Right atrium auricular region (tissue), 2 donors: ENCODE results near the gene CAMTA1. TPM values are rescaled to one million over a fixed set of nuclear protein-coding genes. Genes with fewer than 3 reads are reported as not detected.

Experiments used
- DNase-seq: peaks from one replicate; pipeline ENCODE4 v3.0.0-alpha.2; 2019; ENCODE audit warnings: low spot score
- H3K27ac ChIP-seq, 2 donors: fragments of 200-600 bp; sonication (generic); 1 replicate in 1 of 2; 2 replicates in 1 of 2; pipeline ENCODE4 v1.5.1; 2016 to 2019
- H3K27me3 ChIP-seq, 2 donors: fragments of 200-600 bp; sonication (generic); one replicate each; pipeline versions ENCODE4 v1.5.1 to v1.6.0; 2017 to 2019
- H3K36me3 ChIP-seq: fragments of 200-600 bp; sonication (generic); one replicate; pipeline ENCODE4 v1.5.1; 2016
- H3K4me1 ChIP-seq, 2 donors: fragments of 200-600 bp; sonication (generic); one replicate each; pipeline versions ENCODE4 v1.5.1 to v1.6.0; 2017 to 2019
- H3K4me3 ChIP-seq, 2 donors: fragments of 200-600 bp; sonication (generic); 1 replicate in 1 of 2; 2 replicates in 1 of 2; pipeline ENCODE4 v1.5.1; 2017 to 2019; ENCODE audit warnings: mild to moderate bottlenecking in 1 of 2, moderate library complexity in 1 of 2
- H3K9me3 ChIP-seq, 2 donors: fragments of 200-600 bp; sonication (generic); one replicate each; pipeline ENCODE4 v1.5.1; 2019
- CTCF ChIP-seq, 2 donors: fragments of 200-600 bp; sonication (generic); IDR thresholded peaks; one replicate each; pipeline ENCODE4 v1.5.1; 2019; ENCODE audit warnings: antibody characterized with exemption in 2 of 2
- total RNA-seq, 2 donors: library from RNA; depleted of rRNA; stranded (reverse); fragments of >200 nt; gene quantifications; one replicate each; pipeline ENCODE4 v1.1.0, GENCODE V29; 2016

CAMTA1 gene
- total RNA-seq, 2 donors from 2014 or later: 132 to 190 TPM

- DNase-seq: no peak
- Histone ChIP-seq H3K4me1 (peaks cover 0 to 16% of the 10 kb centered on the region in 2 donors), H3K27me3 (no peaks in the 10 kb centered on the region), H3K27ac (peak overlapping the region; percentile 66 to 85), H3K9me3 (no peaks in the 10 kb centered on the region), H3K4me3 (no peak overlapping the region), H3K36me3 (no peaks in the 10 kb centered on the region)
- no peak for TF ChIP-seq CTCF (IDR thresholded peaks at IDR 0.05)
These were observed 562.8 kb downstream of the CAMTA1 start for GRCh38 chr1:7348073-7348472.

- Histone ChIP-seq H3K4me3 (no peak overlapping the region), H3K27ac (no peak overlapping the region), H3K9me3 (no peaks in the 10 kb centered on the region), H3K4me1 (peaks cover 0 to 16% of the 10 kb centered on the region in 2 donors), H3K27me3 (no peaks in the 10 kb centered on the region), H3K36me3 (no peaks in the 10 kb centered on the region)
- DNase-seq: no peak
- TF ChIP-seq CTCF (IDR thresholded peaks at IDR 0.05): no peak
These were observed 563.3 kb downstream of the CAMTA1 start for GRCh38 chr1:7348580-7348979.

GRCh38 chr1:7350804-7351203 lies 565.5 kb downstream of the CAMTA1 start:
- no peak for TF ChIP-seq CTCF (IDR thresholded peaks at IDR 0.05)
- no peaks in the 10 kb centered on the region for H3K36me3 ChIP-seq
- H3K27me3 ChIP-seq: no peaks in the 10 kb centered on the region
- peaks cover 0 to 10% of the 10 kb centered on the region in 2 donors for H3K4me1 ChIP-seq
- no peaks in the 10 kb centered on the region for H3K9me3 ChIP-seq
- H3K27ac ChIP-seq: no peak overlapping the region
- no peak overlapping the region for H3K4me3 ChIP-seq
- no peak for DNase-seq

- no peak for DNase-seq
- H3K27me3 ChIP-seq: no peaks in the 10 kb centered on the region
- H3K4me3 ChIP-seq: no peak overlapping the region
- H3K36me3 ChIP-seq: no peaks in the 10 kb centered on the region
- H3K27ac ChIP-seq: no peak overlapping the region
- H3K9me3 ChIP-seq: no peaks in the 10 kb centered on the region
- no peak for TF ChIP-seq CTCF (IDR thresholded peaks at IDR 0.05)
- peaks cover 0 to 2% of the 10 kb centered on the region in 2 donors for H3K4me1 ChIP-seq
These were observed 566.4 kb downstream of the CAMTA1 start for GRCh38 chr1:7351649-7352048.

- Histone ChIP-seq H3K4me3 (no peak overlapping the region), H3K27me3 (no peaks in the 10 kb centered on the region), H3K36me3 (no peaks in the 10 kb centered on the region), H3K4me1 (no peaks in the 10 kb centered on the region), H3K27ac (no peak overlapping the region), H3K9me3 (no peaks in the 10 kb centered on the region)
- TF ChIP-seq CTCF (IDR thresholded peaks at IDR 0.05): no peak
- no peak for DNase-seq
These were observed 567.1 kb downstream of the CAMTA1 start for GRCh38 chr1:7352364-7352763.

- no peaks in the 10 kb centered on the region for H3K36me3 ChIP-seq
- no peak overlapping the region for H3K4me3 ChIP-seq
- no peak for TF ChIP-seq CTCF (IDR thresholded peaks at IDR 0.05)
- no peaks in the 10 kb centered on the region for H3K4me1 ChIP-seq
- no peak overlapping the region for H3K27ac ChIP-seq
- DNase-seq: no peak
- H3K27me3 ChIP-seq: no peaks in the 10 kb centered on the region
- H3K9me3 ChIP-seq: no peaks in the 10 kb centered on the region
These were observed 567.7 kb downstream of the CAMTA1 start for GRCh38 chr1:7352974-7353373.
